ENCODE data around the gene SPINK4. TPM values are rescaled to one million over a fixed set of nuclear protein-coding genes. Genes with fewer than 3 reads are reported as not detected.
A peak's percentile ranks its signal among the peaks of the same experiment; 100 is the strongest.

SPINK4 gene
- total RNA-seq, 1 donor from 2014 or later: not detected

- DNase-seq: no peak
Observed at GRCh38 chr9:33293782-33294181, 53.8 kb downstream of the SPINK4 start.

- no peak for DNase-seq
Observed at GRCh38 chr9:33294670-33295432, 54.9 kb downstream of the SPINK4 start.

GRCh38 chr9:33295571-33295970, 55.6 kb downstream of the SPINK4 start:
- no peak for DNase-seq

GRCh38 chr9:33297432-33297831, 57.5 kb downstream of the SPINK4 start:
- DNase-seq: peak; percentile 8

Other genes starting within 250 kb of the SPINK4 start
- 26.5 TPM for gene APTX, start 238.5 kb upstream of the SPINK4 start, total RNA-seq
- 203 TPM for gene DNAJA1, start 214.9 kb upstream of the SPINK4 start, total RNA-seq
- 46.5 TPM for gene SMU1, start 163.5 kb upstream of the SPINK4 start, total RNA-seq
- gene B4GALT1, start 72.8 kb upstream of the SPINK4 start, total RNA-seq: 1.2 TPM
- 26.7 TPM for gene BAG1, start 24.5 kb downstream of the SPINK4 start, total RNA-seq
- gene CHMP5, start 24.9 kb downstream of the SPINK4 start, total RNA-seq: 92.8 TPM
- 18.7 TPM for gene NFX1, start 50.3 kb downstream of the SPINK4 start, total RNA-seq
- not detected for gene AQP7, start 162.4 kb downstream of the SPINK4 start, total RNA-seq
- not detected for gene AQP3, start 207.4 kb downstream of the SPINK4 start, total RNA-seq
- 13.9 TPM for gene NOL6, start 233.8 kb downstream of the SPINK4 start, total RNA-seq

Data from occipital lobe (tissue), 2 donors.